Keratinocyte (primary cell): ENCODE measurements around the gene BAG3.

Source experiments
- CTCF ChIP-seq, 3 experiments: IDR thresholded peaks in 1 of 3; conservative IDR thresholded peaks in 1 of 3; optimal IDR thresholded peaks in 1 of 3; 2 replicates in 2 of 3; 3 replicates in 1 of 3; pipeline versions ENCODE3 to v1.5.1; 2011; ENCODE audit warnings: low read length in 3 of 3, mild to moderate bottlenecking in 3 of 3, moderate library complexity in 2 of 3, control low read depth in 1 of 3, inconsistent platforms in 1 of 3; ENCODE audit not compliant: insufficient read depth in 2 of 3; ENCODE audit errors: extremely low read depth in 1 of 3
- EZH2 ChIP-seq: IDR thresholded peaks from one replicate; pipeline ENCODE4 v1.6.1; 2012; ENCODE audit warnings: inconsistent platforms, mild to moderate bottlenecking, low read length, moderate library complexity

- TF ChIP-seq CTCF (optimal IDR thresholded peaks at IDR 0.05 in 1 of 3, IDR thresholded peaks at IDR 0.05 in 1 of 3, conservative IDR thresholded peaks at IDR 0.05 in 1 of 3; ENCODE audit: extremely low read depth in 1 of 3, insufficient read depth in 2 of 3, low read length in 3 of 3) (no peak), EZH2 (no peak)
These were observed 557 bp downstream of the BAG3 start for GRCh38 chr10:119651514-119652360.
